OCI-LY7 (cell line): ENCODE measurements around the gene GLYATL1B. TPM values are rescaled to one million over a fixed set of nuclear protein-coding genes. Genes with fewer than 3 reads are reported as not detected.
A peak's percentile ranks its signal among the peaks of the same experiment; 100 is the strongest.
"Not testable (repeated sequence)": the region's sequence is repeated elsewhere in the genome, so short reads cannot be mapped to it uniquely, and the experiment has no call there.

Experiments
- BruUV-seq: library from RNA; stranded (reverse); fragments of 400-500 nt; replicated peaks from 2 replicates; lab custom pipeline; 2021; lab: Mats Ljungman, UMichigan
- CTCF ChIA-PET: fragments of 300-600 bp; sonication (Branson Sonifier 250); formaldehyde crosslinking; loops from one replicate; lab custom pipeline; 2022; ENCODE audit warnings: antibody characterized with exemption; ENCODE audit not compliant: unreplicated experiment; lab: Charles Lee
- POLR2A ChIA-PET: fragments of 300-600 bp; sonication (Branson Sonifier 250); formaldehyde crosslinking; loops from one replicate; lab custom pipeline; 2022; ENCODE audit warnings: antibody characterized with exemption; lab: Charles Lee
- DNase-seq: peaks from one replicate; pipeline ENCODE4 v3.0.0-alpha.2; 2015; ENCODE audit warnings: low spot score
- H2AFZ ChIP-seq: fragments of 200-600 bp; sonication (generic), shearing (Covaris generic); 2 replicates; pipeline ENCODE4 v1.6.1; 2014; ENCODE audit warnings: mild to moderate bottlenecking, antibody characterized with exemption, low read length, moderate library complexity
- H3K27ac ChIP-seq: fragments of 200-600 bp; sonication (generic); 2 replicates; pipeline ENCODE4 v1.5.1; 2014; ENCODE audit warnings: mixed run types, low read depth, mild to moderate bottlenecking, moderate library complexity, low read length, inconsistent platforms; ENCODE audit not compliant: poor library complexity, severe bottlenecking
- H3K36me3 ChIP-seq: fragments of 200-600 bp; sonication (generic); 2 replicates; pipeline ENCODE4 v1.6.1; 2014; ENCODE audit warnings: mild to moderate bottlenecking, antibody characterized with exemption, low read length, moderate library complexity, mixed read lengths; ENCODE audit not compliant: insufficient read depth
- H3K4me1 ChIP-seq: fragments of 200-600 bp; sonication (generic); 2 replicates; pipeline ENCODE4 v1.5.1; 2014; ENCODE audit warnings: mild to moderate bottlenecking, low read length; ENCODE audit not compliant: insufficient read depth, poor library complexity, severe bottlenecking
- H3K4me2 ChIP-seq: fragments of 200-600 bp; sonication (generic); 2 replicates; pipeline ENCODE4 v1.6.1; 2014; ENCODE audit warnings: mild to moderate bottlenecking, low read length
- H3K4me3 ChIP-seq: fragments of 200-600 bp; sonication (generic); 2 replicates; pipeline ENCODE4 v1.5.1; 2014; ENCODE audit warnings: mild to moderate bottlenecking, low read depth, low read length; ENCODE audit not compliant: poor library complexity, severe bottlenecking
- H3K79me2 ChIP-seq: fragments of 200-600 bp; sonication (generic); 2 replicates; pipeline ENCODE4 v1.6.1; 2016; ENCODE audit warnings: low read depth, mild to moderate bottlenecking, low read length, moderate library complexity, mixed read lengths; ENCODE audit not compliant: insufficient read depth
- H3K9me2 ChIP-seq: fragments of 200-600 bp; sonication (generic); 2 replicates; pipeline ENCODE4 v1.6.1; 2016; ENCODE audit warnings: mild to moderate bottlenecking, low read length, mixed read lengths; ENCODE audit not compliant: insufficient read depth
- H3K9me3 ChIP-seq: fragments of 200-600 bp; sonication (generic); 2 replicates; pipeline ENCODE4 v1.6.1; 2014; ENCODE audit warnings: mild to moderate bottlenecking, mixed run types, low read length, mixed read lengths
- H4K20me1 ChIP-seq: fragments of 200-600 bp; sonication (generic); 2 replicates; pipeline ENCODE4 v1.6.1; 2014; ENCODE audit warnings: mild to moderate bottlenecking, antibody characterized with exemption, low read length, moderate library complexity, mixed read lengths; ENCODE audit not compliant: insufficient read depth
- CTCF ChIP-seq: fragments of 200-600 bp; sonication (generic); conservative IDR thresholded peaks from 2 replicates; pipeline ENCODE4 v1.5.1; 2014; ENCODE audit warnings: mild to moderate bottlenecking, antibody characterized with exemption, low read length, moderate library complexity, mixed read lengths
- EZH2phosphoT487 ChIP-seq: fragments of 200-600 bp; sonication (generic); IDR thresholded peaks from 2 replicates; pipeline ENCODE4 v1.6.1; 2018; ENCODE audit warnings: low read depth, borderline replicate concordance, mild to moderate bottlenecking, mixed run types, antibody characterized with exemption, low read length, moderate library complexity, mixed read lengths
- intact Hi-C: fragments of 100-400 bp; cut with micrococcal nuclease; formaldehyde crosslinking; loops from one replicate; pipeline ENCODE4 v1.10.0; 2022; ENCODE audit not compliant: unreplicated experiment
- total RNA-seq, 2 experiments: library from RNA; depleted of rRNA in 1 of 2; stranded (reverse); fragments of >200 nt in 1 of 2; shearing (Covaris generic) in 1 of 2; gene quantifications; 2 replicates each; pipeline ENCODE4 v1.2.3, GENCODE V29; 2014 to 2022

The GLYATL1B gene
- total RNA-seq, 2 experiments from 2014 or later, result not detected

- peaks cover 95% of the 10 kb centered on the region for H3K36me3 ChIP-seq
- no peaks in the 10 kb centered on the region for H4K20me1 ChIP-seq
- H2AFZ ChIP-seq, result no peak overlapping the region
- H3K79me2 ChIP-seq, result peaks cover 16% of the 10 kb centered on the region; the same call in 1 of the 2 replicates
- intact Hi-C loops, result no loop called here
- TF ChIP-seq CTCF (no peak), EZH2phosphoT487 (no peak)
- POLR2A ChIA-PET, result interaction anchor here (2.3 kb wide), 1 partner anchor 10 kb away, joined by 12 read pairs; no protein-coding TSS in a partner anchor
- BruUV-seq, result no TSS peak
- H3K4me3 ChIP-seq, result no peak overlapping the region
- peaks cover 37% of the 10 kb centered on the region for H3K9me3 ChIP-seq
- H3K4me2 ChIP-seq, result no peak overlapping the region
- CTCF ChIA-PET, result no interaction called here
- H3K27ac ChIP-seq, result no peak overlapping the region
- no peaks in the 10 kb centered on the region for H3K4me1 ChIP-seq
- no peak for DNase-seq
- no peaks in the 10 kb centered on the region for H3K9me2 ChIP-seq
Measured at GRCh38 chr11:59119826-59120225, 33.7 kb downstream of the GLYATL1B start.

GRCh38 chr11:59135648-59136461 lies 49.7 kb downstream of the GLYATL1B start:
- ChIA-PET CTCF (interaction anchor here (0.7 to 1.1 kb wide), 3 partner anchors 20 to 78 kb away, joined by 3 to 4 read pairs (median 4); no protein-coding TSS in a partner anchor), POLR2A (interaction anchor here (0.6 to 1.7 kb wide), 2 partner anchors 28 to 110 kb away, joined by 3 to 4 read pairs; no protein-coding TSS in a partner anchor)
- no peaks in the 10 kb centered on the region for H4K20me1 ChIP-seq
- no peak overlapping the region for H3K27ac ChIP-seq
- H3K4me1 ChIP-seq, result no peaks in the 10 kb centered on the region
- no TSS peak for BruUV-seq
- H3K9me2 ChIP-seq, result no peaks in the 10 kb centered on the region
- intact Hi-C loops, result loop anchor here (1.0 to 10.0 kb wide), 8 partner anchors 33 to 484 kb away; no protein-coding TSS in a partner anchor
- peaks cover 35% of the 10 kb centered on the region for H3K9me3 ChIP-seq
- H2AFZ ChIP-seq, result 0 out of 2 replicates have a peak overlapping the region, but pooled peaks have one; percentile 3
- H3K79me2 ChIP-seq, result no peaks in the 10 kb centered on the region
- H3K4me2 ChIP-seq, result peak overlapping the region; percentile 31; the same call in 1 of the 2 replicates
- peaks cover 45% of the 10 kb centered on the region for H3K36me3 ChIP-seq
- H3K4me3 ChIP-seq, result no peak overlapping the region
- DNase-seq, result peak; percentile 84
- TF ChIP-seq EZH2phosphoT487, result no peak
- peak; percentile 97 for TF ChIP-seq CTCF

GRCh38 chr11:59136551-59136950 lies 50.4 kb downstream of the GLYATL1B start:
- CTCF ChIA-PET, H3K4me3 ChIP-seq, H4K20me1 ChIP-seq, H3K9me2 ChIP-seq, H3K4me1 ChIP-seq, H3K27ac ChIP-seq, DNase-seq, BruUV-seq, H3K79me2 ChIP-seq: not testable (repeated sequence)
- POLR2A ChIA-PET, result interaction anchor here (1.7 kb wide), 1 partner anchor 28 kb away, joined by 3 read pairs; no protein-coding TSS in a partner anchor
- Histone ChIP-seq H2AFZ (0 out of 2 replicates have a peak overlapping the region, but pooled peaks have one; percentile 3), H3K9me3 (peaks cover 28% of the 10 kb centered on the region), H3K4me2 (0 out of 2 replicates have a peak overlapping the region, but pooled peaks have one; percentile 31), H3K36me3 (peaks cover 38% of the 10 kb centered on the region)
- intact Hi-C loops, result loop anchor here (1.0 to 10.0 kb wide), 8 partner anchors 34 to 484 kb away; no protein-coding TSS in a partner anchor
